Sigmoid colon (tissue), 7 donors: ENCODE measurements around the gene ERP27. TPM values are rescaled to one million over a fixed set of nuclear protein-coding genes. Genes with fewer than 3 reads are reported as not detected.

ENCODE experiments used
- DNase-seq: peaks from one replicate; pipeline ENCODE4 v3.0.0-alpha.2; 2019
- H3K27ac ChIP-seq, 4 donors: fragments of 200-600 bp; sonication (generic); one replicate each; pipeline ENCODE4 v1.5.1; 2016 to 2019; ENCODE audit warnings: mild to moderate bottlenecking in 1 of 4
- H3K27me3 ChIP-seq, 3 donors: fragments of 200-600 bp; sonication (generic); one replicate each; pipeline ENCODE4 v1.5.1; 2019; ENCODE audit warnings: mild to moderate bottlenecking in 1 of 3
- H3K36me3 ChIP-seq, 4 donors: fragments of 200-600 bp; sonication (generic); one replicate each; pipeline ENCODE4 v1.5.1; 2016 to 2019
- H3K4me1 ChIP-seq, 4 donors: fragments of 200-600 bp; sonication (generic); one replicate each; pipeline ENCODE4 v1.5.1; 2017 to 2019
- H3K4me3 ChIP-seq, 4 donors: fragments of 200-600 bp; sonication (generic); one replicate each; pipeline ENCODE4 v1.5.1; 2017 to 2019; ENCODE audit warnings: mild to moderate bottlenecking in 2 of 4, moderate library complexity in 1 of 4
- H3K9me3 ChIP-seq, 4 donors: fragments of 200-600 bp in 3 of 4; sonication (generic) in 3 of 4; one replicate each; pipeline versions ENCODE4 v1.5.1 to v1.6.1; 2013 to 2019
- EP300 ChIP-seq, 4 donors: sonication (generic); formaldehyde crosslinking; IDR thresholded peaks; one replicate each; pipeline ENCODE4 v1.6.1; 2017; ENCODE audit warnings: antibody characterized with exemption in 4 of 4
- POLR2A ChIP-seq, 2 donors: fragments of 450-650 bp; IDR thresholded peaks; one replicate each; pipeline ENCODE4 v1.6.1; 2016; ENCODE audit warnings: antibody characterized with exemption in 2 of 2, mild to moderate bottlenecking in 2 of 2, moderate library complexity in 2 of 2
- POLR2AphosphoS5 ChIP-seq, 4 donors: sonication (generic); formaldehyde crosslinking; IDR thresholded peaks; one replicate each; pipeline ENCODE4 v1.6.1; 2017; ENCODE audit warnings: antibody characterized with exemption in 4 of 4
- WGBS, 2 donors: extraction: QIAGEN DNeasy Blood & Tissue Kit; methylation state at CpG; one replicate each; pipeline ENCODE4 v1.1.7; 2013; 5-methylcytosine and 5-hydroxymethylcytosine counted together
- intact Hi-C: fragments of 100-400 bp; cut with DNase I; formaldehyde crosslinking; loops from one replicate; pipeline ENCODE4 v1.15.1; 2023
- polyA plus RNA-seq, 3 donors: library from polyadenylated mRNA; stranded (reverse); fragments of 200-250 nt; gene quantifications; one replicate each; pipeline ENCODE4 v1.2.3, GENCODE V29; 2013
- total RNA-seq, 4 donors: library from RNA; depleted of rRNA; stranded (reverse); fragments of >200 nt; gene quantifications; one replicate each; pipeline ENCODE4 v1.1.0, GENCODE V29; 2016
- TF ChIP-seq, protein P1 (sequence below), 4 experiments: fragments of 450-650 bp in 3 of 4; fragments of 200-600 bp in 1 of 4; IDR thresholded peaks; one replicate each; pipeline ENCODE4 v1.5.1; 2016 to 2019; ENCODE audit warnings: antibody characterized with exemption in 4 of 4, mild to moderate bottlenecking in 3 of 4, moderate library complexity in 2 of 4
- donor health status: healthy with polysubstance abuse.
- donor health status: Bipolar disorder and iron deficiency.
- donor health status: healthy.

Gene ERP27
- total and polyA plus RNA-seq, 7 donors, result 0.23 to 2.3 (median 0.60) TPM; not detected in 4

DNA sequence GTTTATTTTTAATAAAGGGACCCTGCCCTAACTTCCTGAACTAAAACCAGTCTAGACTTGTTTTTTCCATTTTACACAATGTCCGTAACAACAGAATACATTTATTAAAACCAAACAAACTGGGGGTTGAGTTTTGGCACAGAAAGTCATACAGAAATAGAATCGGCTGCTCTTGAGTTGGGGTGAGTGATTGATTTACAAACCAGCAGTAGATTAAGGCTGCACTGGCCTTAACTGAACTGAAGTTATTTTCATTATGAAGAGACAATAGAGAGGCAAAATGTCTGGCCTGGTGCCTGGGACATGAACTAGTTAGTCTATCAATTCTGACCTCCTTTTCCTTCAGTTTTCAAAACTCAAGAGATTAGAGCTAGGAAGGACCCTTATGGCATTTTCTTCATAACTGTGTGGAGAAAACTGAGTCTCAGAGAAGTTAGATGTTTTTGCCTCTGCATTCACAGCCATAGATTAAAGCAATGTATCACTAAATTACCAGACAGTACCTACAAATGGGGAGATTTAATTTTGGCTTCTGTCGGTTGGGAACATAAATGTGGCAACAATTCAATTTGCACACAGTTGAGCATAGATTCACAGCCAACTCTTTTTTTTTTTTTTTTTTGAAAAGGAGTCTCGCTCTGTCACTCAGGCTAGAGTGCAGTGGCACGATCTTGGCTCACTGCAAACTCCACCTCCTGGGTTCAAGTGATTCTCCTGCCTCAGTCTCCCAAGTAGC, 32.9 kb downstream of the ERP27 start:
- H3K4me3 ChIP-seq, result no peak overlapping the region
- intact Hi-C loops, result no loop called here
- peak overlapping the region in 3 of 4 donors; percentile 21 to 66 (median 53) for H3K27ac ChIP-seq
- 77 to 81% methylated on average over 5 of the region's 5 CpGs for WGBS, 2 donors
- no peaks in the 10 kb centered on the region for H3K36me3 ChIP-seq
- H3K9me3 ChIP-seq, result no peaks in the 10 kb centered on the region
- H3K4me1 ChIP-seq, result peaks cover 0 to 14% (median 11%) of the 10 kb centered on the region in 4 donors
- DNase-seq, result no peak
- no peaks in the 10 kb centered on the region for H3K27me3 ChIP-seq
- TF ChIP-seq, protein P1, sequence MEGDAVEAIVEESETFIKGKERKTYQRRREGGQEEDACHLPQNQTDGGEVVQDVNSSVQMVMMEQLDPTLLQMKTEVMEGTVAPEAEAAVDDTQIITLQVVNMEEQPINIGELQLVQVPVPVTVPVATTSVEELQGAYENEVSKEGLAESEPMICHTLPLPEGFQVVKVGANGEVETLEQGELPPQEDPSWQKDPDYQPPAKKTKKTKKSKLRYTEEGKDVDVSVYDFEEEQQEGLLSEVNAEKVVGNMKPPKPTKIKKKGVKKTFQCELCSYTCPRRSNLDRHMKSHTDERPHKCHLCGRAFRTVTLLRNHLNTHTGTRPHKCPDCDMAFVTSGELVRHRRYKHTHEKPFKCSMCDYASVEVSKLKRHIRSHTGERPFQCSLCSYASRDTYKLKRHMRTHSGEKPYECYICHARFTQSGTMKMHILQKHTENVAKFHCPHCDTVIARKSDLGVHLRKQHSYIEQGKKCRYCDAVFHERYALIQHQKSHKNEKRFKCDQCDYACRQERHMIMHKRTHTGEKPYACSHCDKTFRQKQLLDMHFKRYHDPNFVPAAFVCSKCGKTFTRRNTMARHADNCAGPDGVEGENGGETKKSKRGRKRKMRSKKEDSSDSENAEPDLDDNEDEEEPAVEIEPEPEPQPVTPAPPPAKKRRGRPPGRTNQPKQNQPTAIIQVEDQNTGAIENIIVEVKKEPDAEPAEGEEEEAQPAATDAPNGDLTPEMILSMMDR (IDR thresholded peaks at IDR 0.05), result no peak
- no peak for TF ChIP-seq EP300 (IDR thresholded peaks at IDR 0.05)
- TF ChIP-seq POLR2AphosphoS5 (IDR thresholded peaks at IDR 0.05), result no peak
- TF ChIP-seq POLR2A (IDR thresholded peaks at IDR 0.05), result no peak

DNA sequence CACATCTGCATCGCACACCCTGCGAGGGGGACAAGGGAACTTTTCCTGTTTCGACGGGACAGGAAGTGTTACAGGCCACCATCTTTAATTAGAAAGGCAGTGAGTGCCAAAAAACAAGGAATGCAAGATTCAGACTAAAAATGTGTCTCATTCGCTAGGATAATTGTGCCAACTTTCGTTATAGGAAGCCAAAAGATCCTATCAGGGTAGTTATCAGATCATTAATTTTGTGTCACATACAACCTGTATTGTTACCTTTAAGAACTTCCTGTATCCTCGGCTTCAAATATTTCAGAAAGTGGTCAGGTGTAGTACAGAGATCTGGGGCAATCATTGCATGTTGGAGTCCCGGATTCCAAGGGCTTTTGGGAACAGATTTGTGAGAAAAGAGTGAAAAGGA, 33.5 kb downstream of the ERP27 start:
- no peaks in the 10 kb centered on the region for H3K27me3 ChIP-seq
- DNase-seq, result no peak
- H3K27ac ChIP-seq, result peak overlapping the region in 3 of 4 donors; percentile 21 to 66 (median 53)
- no peaks in the 10 kb centered on the region for H3K36me3 ChIP-seq
- TF ChIP-seq, protein P1 (IDR thresholded peaks at IDR 0.05), result no peak
- no peak for TF ChIP-seq EP300 (IDR thresholded peaks at IDR 0.05)
- TF ChIP-seq POLR2A (IDR thresholded peaks at IDR 0.05), result no peak
- TF ChIP-seq POLR2AphosphoS5 (IDR thresholded peaks at IDR 0.05), result no peak
- no peak overlapping the region for H3K4me3 ChIP-seq
- 85 to 88% methylated on average over 8 of the region's 8 CpGs for WGBS, 2 donors
- H3K4me1 ChIP-seq, result peaks cover 0 to 14% (median 11%) of the 10 kb centered on the region in 4 donors
- H3K9me3 ChIP-seq, result no peaks in the 10 kb centered on the region
- intact Hi-C loops, result no loop called here

DNA sequence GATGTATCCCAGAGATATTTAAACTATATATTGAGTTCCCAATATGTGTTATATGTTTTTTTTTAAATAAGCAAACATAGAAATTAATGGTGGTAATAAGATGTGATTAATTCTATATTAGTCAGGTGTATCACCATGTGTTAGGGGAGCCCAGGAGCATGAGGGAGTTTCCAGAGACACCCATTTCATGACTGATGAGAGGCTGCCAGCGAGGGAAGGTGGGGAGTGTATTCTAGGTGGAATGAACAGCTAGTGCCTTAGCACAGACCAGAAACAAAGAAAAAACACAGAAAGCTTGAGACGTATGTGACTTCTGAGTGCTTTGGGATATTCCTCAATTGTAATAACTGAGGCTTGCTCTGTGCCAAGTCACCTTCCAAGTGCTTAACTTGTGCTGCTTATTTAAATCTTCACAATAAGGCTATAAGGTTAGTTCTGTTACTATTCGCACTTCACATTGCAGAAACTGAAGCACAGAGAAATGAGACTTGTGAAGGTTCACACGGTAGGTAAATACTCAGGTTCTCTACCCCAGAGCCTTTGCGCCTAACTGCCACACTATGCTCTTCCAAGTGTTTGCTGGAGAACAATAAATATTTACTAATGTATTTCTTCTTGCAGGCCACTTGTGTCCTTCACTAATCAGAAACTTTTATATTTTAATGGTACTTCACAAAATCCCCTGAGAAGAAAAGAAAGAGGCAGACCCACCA, 34.8 kb downstream of the ERP27 start:
- no peak for DNase-seq
- peak overlapping the region in 1 of 4 donors; percentile 36 for H3K27ac ChIP-seq
- TF ChIP-seq, protein P1 (IDR thresholded peaks at IDR 0.05), result no peak
- no peak for TF ChIP-seq POLR2A (IDR thresholded peaks at IDR 0.05)
- TF ChIP-seq EP300 (IDR thresholded peaks at IDR 0.05), result no peak
- no peak for TF ChIP-seq POLR2AphosphoS5 (IDR thresholded peaks at IDR 0.05)
- intact Hi-C loops, result no loop called here
- WGBS, 2 donors, result 95% methylated on average over 5 of the region's 5 CpGs
- H3K36me3 ChIP-seq, result no peaks in the 10 kb centered on the region
- H3K4me1 ChIP-seq, result peaks cover 0 to 14% (median 11%) of the 10 kb centered on the region in 4 donors
- no peak overlapping the region for H3K4me3 ChIP-seq
- H3K27me3 ChIP-seq, result no peaks in the 10 kb centered on the region
- H3K9me3 ChIP-seq, result no peaks in the 10 kb centered on the region

DNA sequence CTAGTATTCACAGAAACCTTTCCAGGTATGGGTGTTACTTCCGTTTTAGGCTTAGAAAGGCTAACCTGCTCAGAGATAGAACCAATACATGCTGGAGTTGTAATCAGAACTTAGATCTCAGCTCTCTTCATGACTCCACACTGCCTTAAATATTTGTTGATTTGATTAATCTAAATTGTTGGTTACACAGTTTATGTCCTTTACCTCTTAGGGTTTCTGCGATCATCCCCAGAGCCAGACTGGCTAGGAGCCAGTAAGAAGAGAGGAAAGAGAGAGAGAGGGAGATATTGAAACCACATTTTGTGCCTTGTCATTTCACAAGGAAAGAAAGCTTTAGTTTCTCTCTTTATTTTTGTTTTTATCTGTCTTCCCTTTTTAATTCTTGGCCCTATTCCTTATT, 35.9 kb downstream of the ERP27 start:
- no peaks in the 10 kb centered on the region for H3K27me3 ChIP-seq
- H3K36me3 ChIP-seq, result no peaks in the 10 kb centered on the region
- intact Hi-C loops, result no loop called here
- peaks cover 0 to 14% (median 11%) of the 10 kb centered on the region in 4 donors for H3K4me1 ChIP-seq
- TF ChIP-seq, protein P1 (IDR thresholded peaks at IDR 0.05), result no peak
- TF ChIP-seq POLR2AphosphoS5 (IDR thresholded peaks at IDR 0.05) (no peak), POLR2A (IDR thresholded peaks at IDR 0.05) (no peak), EP300 (IDR thresholded peaks at IDR 0.05) (no peak)
- H3K27ac ChIP-seq, result peak overlapping the region in 3 of 4 donors; percentile 3 to 36 (median 29)
- no peaks in the 10 kb centered on the region for H3K9me3 ChIP-seq
- no peak overlapping the region for H3K4me3 ChIP-seq
- WGBS, 2 donors, result 69 to 80% methylated on average over 2 of the region's 2 CpGs
- DNase-seq, result no peak
